A549 (cell line): ENCODE data around the gene TRAK1. TPM values are rescaled to one million over a fixed set of nuclear protein-coding genes. Genes with fewer than 3 reads are reported as not detected.

Experiments
- ATAC-seq, 2 experiments: fragments of 200-7000 bp in 1 of 2; fragments of >200 bp in 1 of 2; cut with Nextera tagmentation in 1 of 2; cut with Tn5 transposase in 1 of 2; 3 replicates each; pipeline versions ENCODE4 v1.8.0 to v1.9.1; 2018 to 2020; ENCODE audit warnings: mild to moderate bottlenecking in 1 of 2, moderate library complexity in 1 of 2
- CTCF ChIA-PET: fragments of 300-600 bp; sonication (Branson Sonifier 250); formaldehyde crosslinking; extraction: SDS; loops from one replicate; lab custom pipeline; 2021; ENCODE audit warnings: antibody characterized with exemption, inconsistent platforms; lab: Yijun Ruan, JAX
- POLR2A ChIA-PET: fragments of 350-600 bp; formaldehyde crosslinking; extraction: SDS; loops from one replicate; lab custom pipeline; 2021; ENCODE audit warnings: antibody characterized with exemption, inconsistent platforms; lab: Yijun Ruan, JAX
- DNase-seq, 2 experiments: peaks; one replicate each; pipeline versions ENCODE4 v3.0.0 to v3.0.0-alpha.2; 2011 to 2016; ENCODE audit warnings: low read depth in 1 of 2, low spot score in 1 of 2
- FAIRE-seq: peaks from 2 replicates; lab custom pipeline; 2011; peaks lifted over from hg19 to GRCh38; lab: Jason Lieb, UNC
- H3K27ac ChIP-seq, 2 experiments: fragments of >200 bp; sonication (Bioruptor Twin); formaldehyde crosslinking; 3 replicates each; pipeline ENCODE4 v1.5.1; 2016 to 2017
- H3K4me1 ChIP-seq: fragments of >200 bp; sonication (Bioruptor Twin); formaldehyde crosslinking; 3 replicates; pipeline ENCODE4 v1.6.1; 2016
- H3K4me2 ChIP-seq: fragments of >200 bp; sonication (Bioruptor Twin); formaldehyde crosslinking; 3 replicates; pipeline ENCODE4 v1.6.1; 2016
- H3K4me3 ChIP-seq: fragments of >200 bp; sonication (Bioruptor Twin); formaldehyde crosslinking; 3 replicates; pipeline ENCODE4 v1.5.1; 2016
- H3K9me3 ChIP-seq: fragments of >200 bp; sonication (Bioruptor Twin); formaldehyde crosslinking; 3 replicates; pipeline ENCODE4 v1.6.1; 2016
- BCL3 ChIP-seq: fragments of >200 bp; sonication (Bioruptor Twin); formaldehyde crosslinking; IDR thresholded peaks from 3 replicates; pipeline ENCODE4 v1.6.1; 2016
- BHLHE40 ChIP-seq: IDR thresholded peaks from 2 replicates; pipeline ENCODE4 v1.6.1; 2012; ENCODE audit warnings: low read depth, low read length, inconsistent platforms
- CBX2 ChIP-seq: fragments of 200-600 bp; sonication (generic); IDR thresholded peaks from 2 replicates; pipeline ENCODE4 v1.6.1; 2016; ENCODE audit warnings: low read depth, mild to moderate bottlenecking, borderline replicate concordance
- CBX8 ChIP-seq: fragments of 200-600 bp; sonication (generic); IDR thresholded peaks from 2 replicates; pipeline ENCODE4 v1.6.1; 2016
- EHMT2 ChIP-seq: fragments of 200-600 bp; sonication (generic); IDR thresholded peaks from 2 replicates; pipeline ENCODE4 v1.6.1; 2016; ENCODE audit warnings: antibody characterized with exemption, low read depth, mild to moderate bottlenecking, moderate library complexity
- EP300 ChIP-seq, 2 experiments: fragments of >200 bp; sonication (Bioruptor Twin); formaldehyde crosslinking; IDR thresholded peaks; 2 replicates in 1 of 2; 3 replicates in 1 of 2; pipeline ENCODE4 v1.6.1; 2016 to 2017
- FOXS1 ChIP-seq: fragments of 250-450 bp; sonication (Bioruptor Pico); IDR thresholded peaks from 2 replicates; pipeline ENCODE4 v1.5.0; 2020; ENCODE audit warnings: mild to moderate bottlenecking, moderate library complexity
- HDAC2 ChIP-seq: fragments of 200-600 bp; sonication (generic); IDR thresholded peaks from 2 replicates; pipeline ENCODE4 v1.6.1; 2016
- HMGXB4 ChIP-seq: fragments of 250-450 bp; sonication (Bioruptor Pico); IDR thresholded peaks from 2 replicates; pipeline ENCODE4 v1.5.0; 2021; ENCODE audit warnings: mild to moderate bottlenecking, moderate library complexity, borderline replicate concordance
- JUNB ChIP-seq: fragments of >200 bp; sonication (Bioruptor Twin); formaldehyde crosslinking; IDR thresholded peaks from 2 replicates; pipeline ENCODE4 v1.6.1; 2016
- KDM5A ChIP-seq: fragments of 200-600 bp; sonication (generic); IDR thresholded peaks from 2 replicates; pipeline ENCODE4 v1.6.1; 2016; ENCODE audit warnings: antibody characterized with exemption, mild to moderate bottlenecking
- NR3C1 ChIP-seq: fragments of >200 bp; sonication (Bioruptor Twin); formaldehyde crosslinking; IDR thresholded peaks from 3 replicates; pipeline ENCODE4 v1.6.1; 2017
- PHF8 ChIP-seq: fragments of 200-600 bp; sonication (generic); IDR thresholded peaks from 2 replicates; pipeline ENCODE4 v1.6.1; 2016; ENCODE audit warnings: low read depth, mild to moderate bottlenecking, antibody characterized with exemption, moderate library complexity, borderline replicate concordance
- RAD21 ChIP-seq, 2 experiments: fragments of >200 bp in 1 of 2; sonication (Bioruptor Twin) in 1 of 2; formaldehyde crosslinking in 1 of 2; IDR thresholded peaks in 1 of 2; conservative IDR thresholded peaks in 1 of 2; 2 replicates in 1 of 2; 3 replicates in 1 of 2; pipeline ENCODE4 v1.6.1; 2012 to 2018; ENCODE audit warnings: inconsistent platforms in 1 of 2
- RFX5 ChIP-seq: fragments of 450-650 bp; IDR thresholded peaks from 2 replicates; pipeline ENCODE4 v1.7.1; 2014; ENCODE audit warnings: antibody characterized with exemption, mild to moderate bottlenecking, moderate library complexity
- ZC3H11A ChIP-seq: fragments of 450-650 bp; IDR thresholded peaks from 2 replicates; pipeline ENCODE4 v1.6.1; 2014; ENCODE audit warnings: antibody characterized with exemption, mild to moderate bottlenecking
- ZFP36 ChIP-seq: fragments of 450-650 bp; IDR thresholded peaks from 2 replicates; pipeline ENCODE4 v1.6.1; 2014; ENCODE audit warnings: borderline replicate concordance; ENCODE audit not compliant: partially characterized antibody
- ZSCAN20 ChIP-seq: fragments of 250-450 bp; sonication (Bioruptor Pico); IDR thresholded peaks from 2 replicates; pipeline ENCODE4 v1.8.0; 2022; ENCODE audit warnings: mild to moderate bottlenecking, moderate library complexity
- WGBS: methylation state at CpG from one replicate; pipeline ENCODE4 v1.1.6; 2017; ENCODE audit errors: missing lambda C conversion rate; 5-methylcytosine and 5-hydroxymethylcytosine counted together
- polyA plus RNA-seq, 4 experiments: library from polyadenylated mRNA; depleted of rRNA in 3 of 4; stranded (reverse); fragments of >200 nt; fragmentation: RNase III in 1 of 4; extraction: RNeasy Plus Mini Kit Qiagen cat#74134 plus additional on column Dnase treatment in 1 of 4; gene quantifications; 2 replicates in 3 of 4; 3 replicates in 1 of 4; pipeline ENCODE4 v1.2.3, GENCODE V29; 2011 to 2017
- TF ChIP-seq, protein P1 (sequence below): fragments of >200 bp; sonication (Bioruptor Twin); formaldehyde crosslinking; IDR thresholded peaks from 2 replicates; pipeline ENCODE4 v1.6.1; 2016
- TF ChIP-seq, protein P2 (sequence below): fragments of 450-650 bp; IDR thresholded peaks from 2 replicates; pipeline ENCODE4 v1.6.1; 2014; ENCODE audit warnings: antibody characterized with exemption

Gene TRAK1
- polyA plus RNA-seq, 2 of the 4 experiments (the other 2 are of a cell fraction): 12.2 to 22.3 TPM

GRCh38 chr3:42177801-42178150 lies 86.6 kb downstream of the TRAK1 start:
- TF ChIP-seq ZFP36: no peak
- no peak for TF ChIP-seq RFX5
- TF ChIP-seq BCL3: no peak
- no peak for TF ChIP-seq ZSCAN20
- TF ChIP-seq, protein P1, sequence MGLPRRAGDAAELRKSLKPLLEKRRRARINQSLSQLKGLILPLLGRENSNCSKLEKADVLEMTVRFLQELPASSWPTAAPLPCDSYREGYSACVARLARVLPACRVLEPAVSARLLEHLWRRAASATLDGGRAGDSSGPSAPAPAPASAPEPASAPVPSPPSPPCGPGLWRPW: no peak
- Histone ChIP-seq H3K4me3 (no peak overlapping the region), H3K9me3 (no peaks in the 10 kb centered on the region), H3K4me1 (peaks cover 20% of the 10 kb centered on the region), H3K27ac (no peak overlapping the region), H3K4me2 (no peak overlapping the region)
- ChIA-PET CTCF (interaction anchor here (0.6 to 1.6 kb wide), 3 partner anchors 23 to 1597 kb away, joined by 3 to 5 read pairs (median 3); no protein-coding TSS in a partner anchor), POLR2A (no interaction called here)
- ATAC-seq (no peak), DNase-seq (no peak), FAIRE-seq (no peak)
- WGBS: 100% methylated on average over 9 of the region's 9 CpGs

- Histone ChIP-seq H3K4me1 (peaks cover 20% of the 10 kb centered on the region), H3K4me2 (peak overlapping the region; percentile 88)
- DNase-seq: peak; percentile 66 to 71
- no peak for FAIRE-seq
- TF ChIP-seq FOXS1 (CRISPR knock-in tag): no peak
- TF ChIP-seq KDM5A: no peak
- 0 out of 2 replicates have a peak, but pooled peaks have one; percentile 24 for TF ChIP-seq JUNB
- TF ChIP-seq, all 56 proteins: peak for 1
- 20% methylated on average over 7 of the region's 7 CpGs for WGBS
- CTCF ChIA-PET: interaction anchor here (0.7 to 1.4 kb wide), 4 partner anchors 11 to 80 kb away, joined by 3 to 6 read pairs (median 4); no protein-coding TSS in a partner anchor
- Histone ChIP-seq H3K4me3 (no peak overlapping the region), H3K9me3 (no peaks in the 10 kb centered on the region), H3K27ac (peak overlapping the region; percentile 50 to 78; a peak in 5 of 6 replicates)
- ATAC-seq: peak; percentile 97 to 98
- POLR2A ChIA-PET: no interaction called here
Observed at GRCh38 chr3:42179110-42179725, 88.1 kb downstream of the TRAK1 start.

GRCh38 chr3:42180901-42181300 lies 89.7 kb downstream of the TRAK1 start:
- Histone ChIP-seq H3K4me2 (no peak overlapping the region), H3K9me3 (no peaks in the 10 kb centered on the region), H3K4me3 (no peak overlapping the region), H3K27ac (no peak overlapping the region), H3K4me1 (peaks cover 20% of the 10 kb centered on the region)
- FAIRE-seq: no peak
- WGBS: 100% methylated on average over 6 of the region's 8 CpGs
- ATAC-seq: no peak
- CTCF ChIA-PET: interaction anchor here (1.8 to 2.1 kb wide), 2 partner anchors 61 to 63 kb away, joined by 4 to 9 read pairs; no protein-coding TSS in a partner anchor
- TF ChIP-seq EP300 (IDR thresholded peaks at IDR 0.05): no peak
- no peak for TF ChIP-seq RAD21 (conservative IDR thresholded peaks at IDR 0.05 in 1 of 2, IDR thresholded peaks at IDR 0.05 in 1 of 2)
- TF ChIP-seq PHF8: no peak
- TF ChIP-seq CBX2: no peak
- no peak for TF ChIP-seq BHLHE40
- TF ChIP-seq NR3C1: no peak
- no peak for TF ChIP-seq HMGXB4 (CRISPR knock-in tag)
- no peak for TF ChIP-seq EHMT2
- no peak for TF ChIP-seq HDAC2
- TF ChIP-seq ZFP36: no peak
- TF ChIP-seq ZC3H11A: no peak
- no peak for TF ChIP-seq CBX8
- no peak for TF ChIP-seq ZSCAN20
- TF ChIP-seq, protein P2, sequence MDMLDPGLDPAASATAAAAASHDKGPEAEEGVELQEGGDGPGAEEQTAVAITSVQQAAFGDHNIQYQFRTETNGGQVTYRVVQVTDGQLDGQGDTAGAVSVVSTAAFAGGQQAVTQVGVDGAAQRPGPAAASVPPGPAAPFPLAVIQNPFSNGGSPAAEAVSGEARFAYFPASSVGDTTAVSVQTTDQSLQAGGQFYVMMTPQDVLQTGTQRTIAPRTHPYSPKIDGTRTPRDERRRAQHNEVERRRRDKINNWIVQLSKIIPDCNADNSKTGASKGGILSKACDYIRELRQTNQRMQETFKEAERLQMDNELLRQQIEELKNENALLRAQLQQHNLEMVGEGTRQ: no peak
- no peak for DNase-seq
- POLR2A ChIA-PET: no interaction called here
